ENCODE results near the gene CELF4.

The CELF4 gene

GRCh38 chr18:37537868-37538525, 27.6 kb downstream of the CELF4 start:
- H3K9me3 ChIP-seq (ENCODE audit: insufficient read depth, low read length, severe bottlenecking), result no peaks in the 10 kb centered on the region
- H2AFZ ChIP-seq (ENCODE audit: low read depth, low read length), result no peak overlapping the region
- H3K27me3 ChIP-seq (ENCODE audit: insufficient read depth, low read length, poor library complexity), result peaks cover 20% of the 10 kb centered on the region
- H3K4me2 ChIP-seq (ENCODE audit: insufficient read depth, low read length), result no peak overlapping the region
- peak; percentile 58 for DNase-seq
- H3K4me1 ChIP-seq (ENCODE audit: insufficient read depth, low read length), result no peaks in the 10 kb centered on the region
- peak; percentile 79 for TF ChIP-seq CTCF (IDR thresholded peaks at IDR 0.05; ENCODE audit: borderline replicate concordance, extremely low read depth, low read length, poor library complexity, severe bottlenecking)
- no peak for TF ChIP-seq EZH2 (IDR thresholded peaks at IDR 0.05; ENCODE audit: borderline replicate concordance, low read depth, low read length, severe bottlenecking)
- H3K4me3 ChIP-seq (ENCODE audit: low read depth in 1 of 2, low read length in 2 of 2), result no peak overlapping the region
- no peak overlapping the region for H3K9ac ChIP-seq (ENCODE audit: low read depth, low read length)
- H3K36me3 ChIP-seq (ENCODE audit: insufficient read depth, low read length), result no peaks in the 10 kb centered on the region
- H3K79me2 ChIP-seq (ENCODE audit: insufficient read depth, low read length), result no peaks in the 10 kb centered on the region
- no peak overlapping the region for H3K27ac ChIP-seq (ENCODE audit: low read length)
- ATAC-seq (ENCODE audit: insufficient read depth, low read depth), result peak; percentile 82
- H4K20me1 ChIP-seq (ENCODE audit: insufficient read depth, low read length), result no peaks in the 10 kb centered on the region

- H3K27ac ChIP-seq (ENCODE audit: low read length), result no peak overlapping the region
- no peak for ATAC-seq (ENCODE audit: insufficient read depth, low read depth)
- no peaks in the 10 kb centered on the region for H3K79me2 ChIP-seq (ENCODE audit: insufficient read depth, low read length)
- H3K4me3 ChIP-seq (ENCODE audit: low read depth in 1 of 2, low read length in 2 of 2), result no peak overlapping the region
- H2AFZ ChIP-seq (ENCODE audit: low read depth, low read length), result no peak overlapping the region
- H3K4me2 ChIP-seq (ENCODE audit: insufficient read depth, low read length), result no peak overlapping the region
- H4K20me1 ChIP-seq (ENCODE audit: insufficient read depth, low read length), result no peaks in the 10 kb centered on the region
- no peaks in the 10 kb centered on the region for H3K36me3 ChIP-seq (ENCODE audit: insufficient read depth, low read length)
- no peak for TF ChIP-seq EZH2 (IDR thresholded peaks at IDR 0.05; ENCODE audit: borderline replicate concordance, low read depth, low read length, severe bottlenecking)
- no peak for TF ChIP-seq CTCF (IDR thresholded peaks at IDR 0.05; ENCODE audit: borderline replicate concordance, extremely low read depth, low read length, poor library complexity, severe bottlenecking)
- no peaks in the 10 kb centered on the region for H3K9me3 ChIP-seq (ENCODE audit: insufficient read depth, low read length, severe bottlenecking)
- no peaks in the 10 kb centered on the region for H3K4me1 ChIP-seq (ENCODE audit: insufficient read depth, low read length)
- H3K9ac ChIP-seq (ENCODE audit: low read depth, low read length), result no peak overlapping the region
- H3K27me3 ChIP-seq (ENCODE audit: insufficient read depth, low read length, poor library complexity), result peaks cover 25% of the 10 kb centered on the region
- no peak for DNase-seq
Observed at GRCh38 chr18:37536656-37537055, 28.9 kb downstream of the CELF4 start.

GRCh38 chr18:37535968-37536367, 29.6 kb downstream of the CELF4 start:
- H3K9ac ChIP-seq (ENCODE audit: low read depth, low read length), result no peak overlapping the region
- no peaks in the 10 kb centered on the region for H3K79me2 ChIP-seq (ENCODE audit: insufficient read depth, low read length)
- ATAC-seq (ENCODE audit: insufficient read depth, low read depth), result no peak
- DNase-seq, result no peak
- no peaks in the 10 kb centered on the region for H3K4me1 ChIP-seq (ENCODE audit: insufficient read depth, low read length)
- H3K9me3 ChIP-seq (ENCODE audit: insufficient read depth, low read length, severe bottlenecking), result no peaks in the 10 kb centered on the region
- H3K27ac ChIP-seq (ENCODE audit: low read length), result no peak overlapping the region
- H3K36me3 ChIP-seq (ENCODE audit: insufficient read depth, low read length), result no peaks in the 10 kb centered on the region
- TF ChIP-seq EZH2 (IDR thresholded peaks at IDR 0.05; ENCODE audit: borderline replicate concordance, low read depth, low read length, severe bottlenecking) (no peak), CTCF (IDR thresholded peaks at IDR 0.05; ENCODE audit: borderline replicate concordance, extremely low read depth, low read length, poor library complexity, severe bottlenecking) (no peak)
- no peaks in the 10 kb centered on the region for H4K20me1 ChIP-seq (ENCODE audit: insufficient read depth, low read length)
- H3K4me2 ChIP-seq (ENCODE audit: insufficient read depth, low read length), result no peak overlapping the region
- H2AFZ ChIP-seq (ENCODE audit: low read depth, low read length), result no peak overlapping the region
- H3K27me3 ChIP-seq (ENCODE audit: insufficient read depth, low read length, poor library complexity), result peaks cover 25% of the 10 kb centered on the region
- H3K4me3 ChIP-seq (ENCODE audit: low read depth in 1 of 2, low read length in 2 of 2), result no peak overlapping the region

Data from DND-41 (cell line).